IMR-90 (cell line): ENCODE results near the gene ATP13A1. TPM values are rescaled to one million over a fixed set of nuclear protein-coding genes. Genes with fewer than 3 reads are reported as not detected.

Experiments
- ATAC-seq: fragments of 200-7000 bp; cut with Tn5 transposase; 2 replicates; pipeline ENCODE4 v1.9.1; 2020; ENCODE audit warnings: low read depth, mild to moderate bottlenecking, moderate library complexity
- BruUV-seq: library from RNA; stranded (reverse); fragments of 400-500 nt; replicated peaks from 2 replicates; lab custom pipeline; 2021; lab: Mats Ljungman, UMichigan
- CTCF ChIA-PET: fragments of 300-600 bp; formaldehyde crosslinking; extraction: SDS; loops from one replicate; lab custom pipeline; 2021; ENCODE audit warnings: antibody characterized with exemption; lab: Yijun Ruan, JAX
- POLR2A ChIA-PET: fragments of 300-600 bp; sonication (Branson Sonifier 250); formaldehyde crosslinking; loops from one replicate; lab custom pipeline; 2022; ENCODE audit warnings: antibody characterized with exemption; ENCODE audit not compliant: unreplicated experiment; lab: Charles Lee
- DNase-seq: peaks from one replicate; pipeline ENCODE4 v3.0.0; 2013
- H2AFZ ChIP-seq: replicated peaks from 2 replicates; pipeline ENCODE3; 2013; ENCODE audit warnings: low read length, mild to moderate bottlenecking; ENCODE audit not compliant: poor library complexity
- H2AK5ac ChIP-seq: 2 replicates; pipeline ENCODE4 v1.6.1; 2013; ENCODE audit warnings: low read depth, low read length, inconsistent platforms
- H2AK9ac ChIP-seq: replicated peaks from 2 replicates; pipeline ENCODE3; 2013; ENCODE audit warnings: mild to moderate bottlenecking, low read depth, low read length, moderate library complexity; ENCODE audit not compliant: poor library complexity
- H2BK120ac ChIP-seq: 2 replicates; pipeline ENCODE4 v1.6.1; 2013; ENCODE audit warnings: low read depth, low read length, inconsistent platforms
- H2BK15ac ChIP-seq: 3 replicates; pipeline ENCODE4 v1.6.1; 2013; ENCODE audit warnings: low read depth, low read length, inconsistent platforms
- H2BK20ac ChIP-seq: 2 replicates; pipeline ENCODE4 v1.6.1; 2013; ENCODE audit warnings: low read depth, mild to moderate bottlenecking, inconsistent platforms, low read length, moderate library complexity
- H2BK5ac ChIP-seq: 2 replicates; pipeline ENCODE4 v1.6.1; 2013; ENCODE audit warnings: mild to moderate bottlenecking, low read depth, low read length, inconsistent platforms; ENCODE audit not compliant: poor library complexity, severe bottlenecking
- H3K14ac ChIP-seq: replicated peaks from 2 replicates; pipeline ENCODE4 v1.6.1; 2013; ENCODE audit warnings: low read depth, low read length, inconsistent platforms
- H3K18ac ChIP-seq: 2 replicates; pipeline ENCODE4 v1.6.1; 2013; ENCODE audit warnings: low read depth, low read length, control low read depth
- H3K23ac ChIP-seq: 2 replicates; pipeline ENCODE4 v1.6.1; 2013; ENCODE audit warnings: low read depth, low read length, inconsistent platforms
- H3K27ac ChIP-seq: 2 replicates; pipeline ENCODE4 v1.5.1; 2013; ENCODE audit warnings: mild to moderate bottlenecking, control low read depth, low read length; ENCODE audit not compliant: insufficient read depth
- H3K27me3 ChIP-seq: 2 replicates; pipeline ENCODE4 v1.6.1; 2013; ENCODE audit warnings: low read length; ENCODE audit not compliant: control insufficient read depth, insufficient read depth
- H3K36me3 ChIP-seq: 2 replicates; pipeline ENCODE4 v1.6.1; 2013; ENCODE audit warnings: low read length, mixed read lengths; ENCODE audit not compliant: control insufficient read depth, insufficient read depth
- H3K4ac ChIP-seq: 2 replicates; pipeline ENCODE4 v1.6.1; 2013; ENCODE audit warnings: low read depth, low read length, inconsistent platforms
- H3K4me1 ChIP-seq: 2 replicates; pipeline ENCODE4 v1.6.1; 2013; ENCODE audit warnings: low read length, mixed read lengths; ENCODE audit not compliant: control insufficient read depth, insufficient read depth
- H3K4me2 ChIP-seq: 2 replicates; pipeline ENCODE4 v1.6.1; 2013; ENCODE audit warnings: low read depth, mild to moderate bottlenecking, control low read depth, low read length, moderate library complexity
- H3K4me3 ChIP-seq: 2 replicates; pipeline ENCODE4 v1.5.1; 2013; ENCODE audit warnings: low read depth, mild to moderate bottlenecking, control low read depth, low read length, moderate library complexity; ENCODE audit not compliant: insufficient read depth
- H3K56ac ChIP-seq: 2 replicates; pipeline ENCODE4 v1.6.1; 2013; ENCODE audit warnings: low read length, inconsistent platforms; ENCODE audit not compliant: insufficient read depth; ENCODE audit errors: extremely low read depth
- H3K79me1 ChIP-seq, 2 experiments: 2 replicates each; pipeline ENCODE4 v1.6.1; 2013; ENCODE audit warnings: low read length in 2 of 2, inconsistent platforms in 1 of 2, low read depth in 1 of 2
- H3K9ac ChIP-seq: 2 replicates; pipeline ENCODE4 v1.6.1; 2013; ENCODE audit warnings: low read depth, low read length, control low read depth
- H3K9me1 ChIP-seq: 2 replicates; pipeline ENCODE4 v1.6.1; 2013; ENCODE audit warnings: low read length, inconsistent platforms; ENCODE audit not compliant: insufficient read depth
- H3K9me3 ChIP-seq: 2 replicates; pipeline ENCODE4 v1.6.1; 2013; ENCODE audit warnings: low read length; ENCODE audit not compliant: control insufficient read depth, insufficient read depth
- H4K20me1 ChIP-seq: 2 replicates; pipeline ENCODE4 v1.6.1; 2013; ENCODE audit warnings: low read length, inconsistent platforms; ENCODE audit not compliant: insufficient read depth
- H4K5ac ChIP-seq: 2 replicates; pipeline ENCODE4 v1.6.1; 2013; ENCODE audit warnings: mild to moderate bottlenecking, low read depth, low read length, control low read depth
- H4K8ac ChIP-seq, 2 experiments: 2 replicates each; pipeline ENCODE4 v1.6.1; 2013; ENCODE audit warnings: low read depth in 2 of 2, low read length in 2 of 2, control low read depth in 1 of 2, inconsistent platforms in 1 of 2
- H4K91ac ChIP-seq: 2 replicates; pipeline ENCODE4 v1.6.1; 2013; ENCODE audit warnings: low read depth, low read length, inconsistent platforms; ENCODE audit not compliant: insufficient read depth
- CEBPB ChIP-seq: IDR thresholded peaks from 2 replicates; pipeline ENCODE4 v1.6.1; 2012; ENCODE audit warnings: low read depth, low read length, improper control_type of control experiment
- CHD1 ChIP-seq: IDR thresholded peaks from 2 replicates; pipeline ENCODE4 v1.6.1; 2012; ENCODE audit warnings: low read depth, low read length, improper control_type of control experiment
- FOS ChIP-seq: fragments of 150-350 bp; IDR thresholded peaks from 2 replicates; pipeline ENCODE4 v1.6.1; 2016; ENCODE audit warnings: low read depth, low read length
- MAFK ChIP-seq: IDR thresholded peaks from 2 replicates; pipeline ENCODE4 v1.6.1; 2012; ENCODE audit warnings: low read depth, low read length, improper control_type of control experiment
- MAZ ChIP-seq: IDR thresholded peaks from 2 replicates; pipeline ENCODE4 v1.6.1; 2012; ENCODE audit warnings: low read depth, mild to moderate bottlenecking, low read length, improper control_type of control experiment, moderate library complexity, borderline replicate concordance
- MXI1 ChIP-seq: IDR thresholded peaks from 2 replicates; pipeline ENCODE4 v1.6.1; 2012; ENCODE audit warnings: low read depth, mild to moderate bottlenecking, low read length, moderate library complexity, borderline replicate concordance
- WGBS, 2 experiments: methylation state at CpG; one replicate each; pipeline versions ENCODE4 v1.1.5 to v1.1.7; 2013; ENCODE audit warnings: missing lambda C conversion rate in 2 of 2; ENCODE audit not compliant: insufficient read length in 1 of 2; ENCODE audit errors: extremely low coverage in 2 of 2; 5-methylcytosine and 5-hydroxymethylcytosine counted together
- dilution Hi-C: fragments of 300-500 bp; cut with HindIII; formaldehyde crosslinking; loops from one replicate; pipeline ENCODE4 v1.14.3; 2018; ENCODE audit warnings: low sequenced_read_pairs; ENCODE audit not compliant: unreplicated experiment
- in situ Hi-C: fragments of 300-500 bp; cut with MboI; formaldehyde crosslinking; loops from 3 replicates; pipeline ENCODE4 v1.14.3; 2019; ENCODE audit warnings: low sequenced_read_pairs, inconsistent platforms, mixed read lengths
- intact Hi-C: fragments of 100-400 bp; cut with micrococcal nuclease; formaldehyde crosslinking; loops from 2 replicates; pipeline ENCODE4 v1.10.0; 2022
- polyA plus RNA-seq, 3 experiments: library from polyadenylated mRNA; depleted of rRNA; stranded (reverse); fragments of >200 nt; gene quantifications; 2 replicates each; pipeline ENCODE4 v1.2.3, GENCODE V29; 2012; ENCODE audit warnings: low replicate concordance in 1 of 3
- total RNA-seq: library from RNA; depleted of rRNA; stranded (reverse); fragments of >200 nt; gene quantifications from 2 replicates; pipeline ENCODE4 v1.2.3, GENCODE V29; 2012
- TF ChIP-seq, protein P1 (sequence below): fragments of 150-350 bp; IDR thresholded peaks from 2 replicates; pipeline ENCODE4 v1.6.1; 2016; ENCODE audit warnings: low read depth, mild to moderate bottlenecking, low read length, moderate library complexity, borderline replicate concordance
- TF ChIP-seq, protein P2 (sequence below): fragments of 150-350 bp; IDR thresholded peaks from 2 replicates; pipeline ENCODE4 v1.6.1; 2017; ENCODE audit warnings: mild to moderate bottlenecking, antibody characterized with exemption, low read length, low read depth
- TF ChIP-seq, protein P3 (sequence below): conservative IDR thresholded peaks from 2 replicates; pipeline ENCODE4 v1.5.1; 2012; ENCODE audit warnings: mild to moderate bottlenecking, low read depth, low read length, improper control_type of control experiment

The ATP13A1 gene
- total and polyA plus RNA-seq, 2 of the 4 experiments (the other 2 are of a cell fraction): 13.3 to 43.8 TPM

DNA sequence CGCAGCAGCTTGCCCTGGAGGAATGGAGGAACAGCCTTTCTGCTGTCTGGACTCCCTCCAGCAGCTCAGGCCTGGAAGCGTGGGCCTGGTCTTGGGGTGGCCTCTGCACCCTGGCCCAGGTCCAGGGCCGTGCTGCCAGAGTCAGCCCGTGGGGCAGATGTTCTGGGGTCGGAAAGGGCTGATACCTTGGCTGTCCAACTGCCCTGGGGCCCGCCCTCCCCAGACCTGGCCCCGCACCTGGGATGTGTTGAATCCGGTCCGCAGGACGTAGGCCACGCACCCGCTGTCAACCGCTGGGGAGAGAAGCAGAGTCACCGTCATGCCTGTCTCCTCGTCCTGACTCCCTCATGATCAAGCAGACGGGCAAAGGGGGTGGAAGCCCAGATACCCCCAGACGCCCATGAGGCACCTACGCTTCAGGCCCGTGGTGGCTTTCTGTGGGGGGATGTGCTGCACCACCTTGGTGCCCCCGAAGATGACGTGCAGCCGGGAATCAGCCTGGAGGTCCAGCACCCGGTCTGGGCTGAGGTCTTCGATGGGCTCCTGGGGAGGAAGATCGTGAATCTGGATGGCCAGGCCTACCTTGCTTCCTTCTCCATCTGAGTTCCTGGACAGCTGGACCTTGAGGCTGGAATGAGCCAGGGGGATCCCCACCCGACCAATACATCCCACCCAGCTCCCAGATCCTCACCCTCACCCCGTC, 7.7 kb downstream of the ATP13A1 start:
- H2BK20ac ChIP-seq: no peak overlapping the region
- 97% methylated on average over 25 of the region's 27 CpGs; no CpG with 5 or more reads in 1 of the 2 experiments for WGBS, 2 experiments
- H3K4ac ChIP-seq: no peak overlapping the region

More for the DNA sequence above, 7.7 kb downstream of the ATP13A1 start:
- in situ Hi-C loops: no loop called here
- BruUV-seq: no TSS peak
- peaks cover 16% of the 10 kb centered on the region for H4K20me1 ChIP-seq
- H3K4me1 ChIP-seq: no peaks in the 10 kb centered on the region; the same call in 1 of the 2 replicates
- no peak overlapping the region for H3K4me3 ChIP-seq
- no peak overlapping the region for H2BK15ac ChIP-seq
- ChIA-PET CTCF (no interaction called here), POLR2A (no interaction called here)
- intact Hi-C loops: no loop called here
- H3K9ac ChIP-seq: no peak overlapping the region
- peaks cover 8% of the 10 kb centered on the region for H3K9me1 ChIP-seq
- dilution Hi-C loops: no loop called here
- H2AK5ac ChIP-seq: no peak overlapping the region
- H2BK5ac ChIP-seq: no peak overlapping the region
- TF ChIP-seq FOS (no peak), MAFK (no peak), CEBPB (no peak), MXI1 (no peak), CHD1 (no peak), MAZ (no peak)
- TF ChIP-seq, protein P1, sequence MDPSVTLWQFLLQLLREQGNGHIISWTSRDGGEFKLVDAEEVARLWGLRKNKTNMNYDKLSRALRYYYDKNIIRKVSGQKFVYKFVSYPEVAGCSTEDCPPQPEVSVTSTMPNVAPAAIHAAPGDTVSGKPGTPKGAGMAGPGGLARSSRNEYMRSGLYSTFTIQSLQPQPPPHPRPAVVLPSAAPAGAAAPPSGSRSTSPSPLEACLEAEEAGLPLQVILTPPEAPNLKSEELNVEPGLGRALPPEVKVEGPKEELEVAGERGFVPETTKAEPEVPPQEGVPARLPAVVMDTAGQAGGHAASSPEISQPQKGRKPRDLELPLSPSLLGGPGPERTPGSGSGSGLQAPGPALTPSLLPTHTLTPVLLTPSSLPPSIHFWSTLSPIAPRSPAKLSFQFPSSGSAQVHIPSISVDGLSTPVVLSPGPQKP: no peak
- TF ChIP-seq, protein P2, sequence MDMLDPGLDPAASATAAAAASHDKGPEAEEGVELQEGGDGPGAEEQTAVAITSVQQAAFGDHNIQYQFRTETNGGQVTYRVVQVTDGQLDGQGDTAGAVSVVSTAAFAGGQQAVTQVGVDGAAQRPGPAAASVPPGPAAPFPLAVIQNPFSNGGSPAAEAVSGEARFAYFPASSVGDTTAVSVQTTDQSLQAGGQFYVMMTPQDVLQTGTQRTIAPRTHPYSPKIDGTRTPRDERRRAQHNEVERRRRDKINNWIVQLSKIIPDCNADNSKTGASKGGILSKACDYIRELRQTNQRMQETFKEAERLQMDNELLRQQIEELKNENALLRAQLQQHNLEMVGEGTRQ: no peak
- TF ChIP-seq, protein P3, sequence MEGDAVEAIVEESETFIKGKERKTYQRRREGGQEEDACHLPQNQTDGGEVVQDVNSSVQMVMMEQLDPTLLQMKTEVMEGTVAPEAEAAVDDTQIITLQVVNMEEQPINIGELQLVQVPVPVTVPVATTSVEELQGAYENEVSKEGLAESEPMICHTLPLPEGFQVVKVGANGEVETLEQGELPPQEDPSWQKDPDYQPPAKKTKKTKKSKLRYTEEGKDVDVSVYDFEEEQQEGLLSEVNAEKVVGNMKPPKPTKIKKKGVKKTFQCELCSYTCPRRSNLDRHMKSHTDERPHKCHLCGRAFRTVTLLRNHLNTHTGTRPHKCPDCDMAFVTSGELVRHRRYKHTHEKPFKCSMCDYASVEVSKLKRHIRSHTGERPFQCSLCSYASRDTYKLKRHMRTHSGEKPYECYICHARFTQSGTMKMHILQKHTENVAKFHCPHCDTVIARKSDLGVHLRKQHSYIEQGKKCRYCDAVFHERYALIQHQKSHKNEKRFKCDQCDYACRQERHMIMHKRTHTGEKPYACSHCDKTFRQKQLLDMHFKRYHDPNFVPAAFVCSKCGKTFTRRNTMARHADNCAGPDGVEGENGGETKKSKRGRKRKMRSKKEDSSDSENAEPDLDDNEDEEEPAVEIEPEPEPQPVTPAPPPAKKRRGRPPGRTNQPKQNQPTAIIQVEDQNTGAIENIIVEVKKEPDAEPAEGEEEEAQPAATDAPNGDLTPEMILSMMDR: no peak
- peaks cover 9 to 19% of the 10 kb centered on the region in 2 experiments for H3K79me1 ChIP-seq
- H2AK9ac ChIP-seq: no peak overlapping the region
- H3K18ac ChIP-seq: no peak overlapping the region
- no peak overlapping the region for H3K27ac ChIP-seq
- ATAC-seq (no peak), DNase-seq (no peak)
- no peaks in the 10 kb centered on the region for H3K27me3 ChIP-seq
- H3K23ac ChIP-seq: no peak overlapping the region
- no peak overlapping the region for H4K91ac ChIP-seq
- H3K4me2 ChIP-seq: no peak overlapping the region
- H4K5ac ChIP-seq: no peak overlapping the region
- H3K14ac ChIP-seq: no peak overlapping the region
- no peak overlapping the region for H3K56ac ChIP-seq
- no peak overlapping the region for H4K8ac ChIP-seq
- no peak overlapping the region for H2BK120ac ChIP-seq
- no peaks in the 10 kb centered on the region for H3K9me3 ChIP-seq
- H3K36me3 ChIP-seq: peaks cover 80% of the 10 kb centered on the region
- no peak overlapping the region for H2AFZ ChIP-seq
